GM21723 (cell line): ENCODE data around the gene SMIM24.
"Not testable (repeated sequence)": the region's sequence is repeated elsewhere in the genome, so short reads cannot be mapped to it uniquely, and the experiment has no call there.

ENCODE experiments used
- ATAC-seq: cut with Tn5 transposase; IDR thresholded peaks from one replicate; pipeline ENCODE4 v1.9.1; 2021; ENCODE audit warnings: mild to moderate bottlenecking, moderate library complexity; ENCODE audit not compliant: unreplicated experiment

The SMIM24 gene

GRCh38 chr19:3480383-3481091, at the start of gene SMIM24:
SMIM24 (minus strand) TSS chr19:3480525; CDS start chr19:3480463, 62 bp downstream.
- no peak for ATAC-seq

- not testable (repeated sequence) for ATAC-seq
Measured at GRCh38 chr19:3529299-3529698, 49.0 kb upstream of the SMIM24 start.

DNA sequence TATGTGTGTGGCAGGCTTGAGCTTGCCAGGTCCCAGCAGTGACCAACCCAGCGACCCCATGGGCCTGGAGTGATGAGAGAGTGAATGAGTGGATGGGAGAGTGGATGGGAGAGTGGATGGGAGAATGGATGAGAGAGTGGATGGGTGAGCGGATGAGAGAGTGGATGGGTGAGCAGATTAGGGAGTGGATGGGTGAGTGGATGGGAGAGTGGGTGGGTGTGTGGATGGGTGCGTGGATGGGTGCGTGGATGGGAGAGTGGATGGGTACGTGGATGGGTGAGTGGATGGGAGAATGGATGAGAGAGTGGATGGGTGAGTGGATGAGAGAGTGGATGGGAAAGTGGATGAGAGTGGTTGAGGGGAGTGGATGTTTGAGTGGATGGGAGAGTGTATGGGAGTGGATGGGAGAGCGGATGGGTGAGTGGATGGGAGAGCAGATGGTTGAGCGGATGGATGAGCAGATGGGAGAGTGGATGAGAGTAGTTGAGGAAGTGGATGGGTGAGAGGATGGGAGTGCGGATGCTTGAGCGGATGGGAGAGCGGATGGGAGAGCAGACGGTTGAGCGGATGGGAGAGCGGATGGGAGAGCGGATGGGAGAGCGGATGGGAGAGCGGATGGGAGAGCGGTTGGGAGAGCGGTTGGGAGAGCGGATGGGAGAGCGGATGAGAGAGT, 48.4 kb upstream of the SMIM24 start:
- ATAC-seq: no peak

DNA sequence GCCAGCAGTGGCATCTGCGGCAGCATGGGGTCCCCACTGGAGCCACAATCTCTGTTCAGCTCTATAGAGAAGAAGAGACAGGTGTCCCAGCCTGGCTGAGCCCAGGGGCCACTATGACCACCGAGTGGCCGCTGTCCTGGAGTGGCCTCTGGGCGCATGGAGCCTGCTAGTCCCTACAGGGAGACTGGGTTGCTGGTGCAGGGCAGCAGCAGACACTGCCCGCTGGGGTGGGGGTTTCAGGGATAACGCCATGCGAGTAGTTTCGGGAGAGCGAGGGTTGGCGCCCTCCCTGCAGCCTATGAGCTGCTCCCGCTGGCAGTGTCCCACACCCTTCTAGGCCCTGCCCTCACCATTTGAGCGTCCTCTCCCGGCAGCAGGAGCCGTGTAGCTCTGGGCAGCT, 47.8 kb upstream of the SMIM24 start:
- ATAC-seq: no peak

DNA sequence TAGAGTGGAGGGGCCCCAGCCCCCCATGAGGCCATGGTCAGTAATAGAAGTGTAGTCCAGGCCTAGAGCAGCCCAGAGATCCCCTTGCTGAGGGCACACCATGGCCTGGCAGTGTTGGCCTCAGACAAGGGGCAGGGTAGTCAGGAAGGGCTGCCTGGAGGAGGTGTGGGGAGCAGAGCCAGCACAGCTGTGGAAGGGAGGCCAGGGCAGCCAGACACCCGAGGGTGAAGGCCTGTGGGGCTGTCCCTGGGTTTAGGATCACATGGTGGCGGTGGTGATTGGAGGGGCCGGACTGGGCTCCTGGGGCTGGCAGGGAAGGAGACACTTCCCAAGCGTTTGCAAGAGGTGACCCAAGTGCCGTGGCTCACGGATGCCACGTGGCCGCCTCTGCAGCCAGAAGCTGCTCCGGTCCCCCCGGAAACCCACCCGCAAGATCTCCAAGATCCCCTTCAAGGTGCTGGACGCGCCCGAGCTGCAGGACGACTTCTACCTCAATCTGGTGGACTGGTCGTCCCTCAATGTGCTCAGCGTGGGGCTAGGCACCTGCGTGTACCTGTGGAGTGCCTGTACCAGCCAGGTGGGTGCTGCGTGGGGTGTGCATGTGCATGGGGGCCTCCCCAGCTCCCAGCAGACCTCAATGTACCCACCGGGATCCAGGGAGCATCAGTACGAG, 47.0 kb upstream of the SMIM24 start:
- no peak for ATAC-seq

DNA sequence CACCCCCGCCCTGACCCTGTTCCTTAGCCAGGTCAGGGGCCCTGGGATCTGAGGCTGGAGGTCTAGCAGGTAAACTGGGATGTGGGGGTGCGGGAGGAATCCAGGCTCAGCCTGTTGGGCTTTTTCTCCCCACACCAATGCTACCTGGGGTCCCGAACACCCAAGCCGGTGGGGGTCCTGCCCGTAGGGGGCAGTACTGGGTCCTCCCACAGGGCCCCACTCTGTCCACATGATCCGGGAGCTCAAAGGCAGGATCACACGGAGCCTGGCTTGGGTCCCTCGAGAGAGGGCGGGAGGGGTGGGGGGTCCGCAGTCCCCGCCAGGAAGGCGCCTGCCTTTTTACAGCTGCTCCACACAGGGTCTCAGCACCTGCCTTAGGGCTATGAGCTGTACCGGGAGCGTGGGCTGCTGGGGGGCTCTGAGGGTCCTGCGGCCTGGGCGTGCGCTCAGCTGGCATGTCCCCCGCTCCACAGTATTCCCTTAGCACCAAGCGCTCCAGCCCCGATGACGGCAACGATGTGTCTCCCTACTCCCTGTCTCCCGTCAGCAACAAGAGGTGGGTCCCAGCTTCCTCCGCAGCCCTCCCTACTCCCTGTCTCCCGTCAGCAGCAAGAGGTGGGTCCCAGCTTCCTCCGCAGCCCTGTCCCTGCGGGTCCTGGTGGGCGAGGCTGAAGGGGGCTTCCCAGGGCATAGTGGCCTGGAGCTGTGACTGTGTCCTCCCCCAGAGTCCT, 46.3 kb upstream of the SMIM24 start:
- no peak for ATAC-seq

DNA sequence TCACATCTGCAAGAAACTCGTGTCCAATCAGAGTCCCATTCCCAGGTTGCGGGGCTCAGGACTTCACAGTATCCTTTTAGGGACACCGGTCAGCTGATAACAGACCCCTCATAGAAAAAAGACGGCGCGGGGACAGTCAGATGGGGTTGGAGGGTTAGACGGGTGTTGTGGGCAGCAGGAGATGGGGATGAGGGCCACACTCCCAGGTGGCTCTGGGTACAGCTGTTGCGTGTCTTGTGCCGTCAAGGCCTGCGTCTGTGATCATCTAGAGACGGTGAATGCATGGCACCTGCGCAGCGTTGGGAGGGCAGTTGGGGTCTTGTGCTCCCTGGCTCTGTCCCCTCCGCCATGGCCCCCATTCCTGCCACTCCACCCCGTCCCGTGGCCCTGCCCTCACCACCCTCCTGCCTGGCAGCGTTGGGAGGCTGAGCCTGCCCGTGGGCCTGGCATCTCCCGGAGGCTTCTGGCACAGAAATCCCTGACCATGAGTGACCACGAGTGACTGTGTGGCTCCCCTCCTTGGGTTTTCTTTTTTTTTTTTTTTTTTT, 44.7 kb upstream of the SMIM24 start:
- ATAC-seq: no peak

GRCh38 chr19:3524078-3524842, 43.9 kb upstream of the SMIM24 start:
- ATAC-seq: no peak

DNA sequence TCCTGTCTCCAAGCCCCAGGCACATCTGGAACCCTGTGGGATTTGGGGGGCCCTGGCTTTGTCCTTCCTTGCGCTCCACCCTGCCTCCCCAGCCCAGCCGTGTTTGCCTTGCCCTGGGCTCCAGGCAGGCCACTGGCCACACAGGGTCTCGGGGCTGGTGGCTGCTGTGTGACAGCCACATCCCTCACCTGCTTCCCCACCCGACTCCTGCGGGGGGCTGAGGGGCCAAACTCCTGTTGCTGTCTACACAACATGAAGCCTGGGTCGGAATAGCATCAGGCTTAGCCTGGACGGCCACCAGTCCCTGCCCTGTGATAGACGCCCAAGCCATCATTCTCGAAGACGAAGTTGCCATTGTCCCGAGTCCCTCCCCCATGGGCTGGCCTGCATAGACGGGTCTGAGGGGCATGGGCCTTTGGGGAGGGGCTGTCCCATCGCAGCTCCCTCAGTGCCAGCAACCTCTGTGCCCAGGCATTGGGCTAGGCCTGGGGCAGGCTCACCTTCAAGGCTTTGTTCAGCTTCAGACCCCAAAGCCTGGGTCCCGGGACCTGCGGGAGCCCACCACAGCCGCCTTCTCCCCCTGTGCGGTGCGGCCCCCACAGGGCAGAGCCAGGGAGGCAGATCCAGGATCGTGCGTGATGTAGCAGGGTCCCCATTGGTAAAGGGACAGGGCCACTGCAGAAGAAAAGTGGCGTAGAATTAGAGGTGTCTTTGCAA, 43.2 kb upstream of the SMIM24 start:
- ATAC-seq: no peak

DNA sequence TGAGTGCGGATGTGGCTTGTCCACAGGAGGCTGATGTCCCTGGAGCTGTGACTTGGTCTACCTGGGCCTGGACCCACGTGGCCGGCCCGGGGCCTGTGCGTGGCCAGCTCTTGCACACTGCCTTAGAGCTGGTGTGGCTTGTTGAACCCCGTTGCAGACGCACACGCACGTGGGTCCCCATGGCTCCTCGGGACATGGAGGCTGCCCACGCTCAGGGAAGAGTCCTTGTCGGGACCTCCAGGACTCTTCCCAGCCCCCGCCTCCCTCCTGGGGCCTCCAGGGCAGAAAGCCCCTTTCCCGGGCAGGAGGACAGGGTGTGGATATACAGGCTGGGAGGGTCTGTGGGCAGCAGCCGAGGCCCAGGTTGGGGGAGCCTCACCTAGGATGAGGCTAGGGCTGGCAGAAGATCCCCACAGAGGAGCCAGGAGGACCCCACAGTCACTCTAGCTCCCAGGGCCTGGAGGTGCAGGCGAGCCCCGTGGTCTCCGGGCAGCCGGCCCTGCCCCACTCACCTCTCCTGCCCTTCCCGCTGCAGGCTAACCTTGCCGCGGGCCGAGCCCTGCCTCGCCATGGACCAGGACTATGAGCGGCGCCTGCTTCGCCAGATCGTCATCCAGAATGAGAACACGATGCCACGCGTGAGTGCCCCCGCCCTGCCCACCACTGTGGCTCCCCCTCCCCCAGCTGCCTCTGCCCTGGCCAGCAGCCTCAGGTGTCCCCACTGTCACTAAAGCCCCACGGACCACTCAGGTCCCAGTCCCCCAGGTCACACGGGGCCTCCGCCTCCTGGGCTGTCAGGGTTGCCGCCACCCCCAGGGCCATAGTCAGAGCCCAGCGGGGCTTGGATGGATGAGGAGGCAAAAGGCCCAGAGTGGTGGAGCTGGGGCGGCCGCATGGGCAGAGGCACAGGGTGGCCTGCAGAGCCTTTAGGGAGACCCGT, 42.4 kb upstream of the SMIM24 start:
- ATAC-seq: no peak

DNA sequence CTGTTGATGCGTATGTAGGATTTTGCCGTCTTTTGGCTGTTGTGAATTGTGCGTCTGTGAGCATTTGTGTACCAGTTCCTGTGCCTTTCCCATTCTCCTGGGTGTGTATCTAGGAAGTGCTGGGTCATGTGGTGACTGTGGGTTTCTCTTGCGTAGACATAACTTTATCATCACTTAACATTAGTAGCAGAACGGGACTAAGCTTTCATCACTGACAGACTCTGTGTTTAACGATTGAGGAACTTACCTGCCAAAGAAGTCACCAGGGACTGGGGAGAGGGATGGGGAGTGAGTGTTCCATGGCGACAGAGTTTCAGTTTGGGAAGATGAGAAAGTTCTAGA, 40.8 kb upstream of the SMIM24 start:
- ATAC-seq: no peak

- ATAC-seq: no peak
Measured at GRCh38 chr19:3520166-3521103, 40.1 kb upstream of the SMIM24 start.

GRCh38 chr19:3519126-3519525, 38.8 kb upstream of the SMIM24 start:
- ATAC-seq: no peak

GRCh38 chr19:3518659-3519058, 38.3 kb upstream of the SMIM24 start:
- no peak for ATAC-seq

DNA sequence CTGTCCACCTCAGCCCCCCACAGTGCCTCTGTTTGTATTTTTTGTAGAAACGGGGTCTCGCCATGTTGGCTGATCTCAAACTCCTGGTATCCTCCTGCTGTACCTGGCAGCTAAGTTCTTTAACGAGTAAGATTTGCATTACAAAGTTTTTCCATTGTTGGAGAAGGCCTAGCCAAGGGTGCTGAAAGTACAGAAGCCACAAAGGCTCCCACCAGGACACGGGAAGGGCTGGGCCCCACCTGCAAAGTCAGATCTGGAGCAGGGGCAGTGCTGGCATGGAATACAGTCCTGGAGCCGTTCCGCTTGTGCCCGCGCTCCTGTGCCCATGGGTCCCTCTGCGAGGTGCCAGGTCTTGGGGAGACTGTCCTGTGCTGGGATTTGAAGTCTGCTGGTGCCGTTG, 37.9 kb upstream of the SMIM24 start:
- ATAC-seq: no peak

- no peak for ATAC-seq
Measured at GRCh38 chr19:3517638-3518037, 37.3 kb upstream of the SMIM24 start.

- no peak for ATAC-seq
Measured at GRCh38 chr19:3516675-3517207, 36.4 kb upstream of the SMIM24 start.
